Measurements from ENCODE around the gene MLLT6. TPM values are rescaled to one million over a fixed set of nuclear protein-coding genes. Genes with fewer than 3 reads are reported as not detected.
"Not testable (repeated sequence)": the region's sequence is repeated elsewhere in the genome, so short reads cannot be mapped to it uniquely, and the experiment has no call there.

The MLLT6 gene
- total RNA-seq, 2 experiments from 2014 or later = 81.7 to 174 TPM

DNA sequence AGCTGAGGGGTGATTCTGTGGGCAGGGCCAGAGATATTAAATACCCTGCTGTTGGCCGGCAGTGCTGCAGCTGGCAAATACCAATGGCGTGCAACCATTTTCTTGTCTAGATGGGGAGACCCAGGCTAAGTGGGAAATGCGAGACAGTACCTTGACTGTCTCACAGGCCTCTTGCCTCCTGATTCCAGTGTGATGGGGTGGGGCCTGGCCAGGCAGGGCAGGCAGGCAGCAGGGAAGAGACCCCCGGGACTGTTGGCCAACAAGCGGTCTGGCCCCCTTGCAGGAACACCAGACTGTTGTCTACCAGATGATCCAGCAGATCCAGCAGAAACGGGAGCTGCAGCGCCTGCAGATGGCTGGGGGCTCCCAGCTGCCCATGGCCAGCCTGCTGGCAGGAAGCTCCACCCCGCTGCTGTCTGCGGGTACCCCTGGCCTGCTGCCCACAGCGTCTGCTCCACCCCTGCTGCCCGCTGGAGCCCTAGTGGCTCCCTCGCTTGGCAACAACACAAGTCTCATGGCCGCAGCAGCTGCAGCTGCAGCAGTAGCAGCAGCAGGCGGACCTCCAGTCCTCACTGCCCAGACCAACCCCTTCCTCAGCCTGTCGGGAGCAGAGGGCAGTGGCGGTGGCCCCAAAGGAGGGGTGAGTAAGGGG is 19.4 kb downstream of the MLLT6 start:
- H3K79me2 ChIP-seq (ENCODE audit: insufficient read depth, low read depth, low read length) = no peaks in the 10 kb centered on the region
- intact Hi-C loops (cut with micrococcal nuclease; ENCODE audit: unreplicated experiment) = no loop called here
- no peak overlapping the region for H3K4me2 ChIP-seq (ENCODE audit: low read length)
- H2AFZ ChIP-seq (ENCODE audit: low read length) = no peak overlapping the region
- DNase-seq (ENCODE audit: low spot score) = no peak
- H3K9me2 ChIP-seq (ENCODE audit: insufficient read depth, low read length) = no peaks in the 10 kb centered on the region
- H3K9me3 ChIP-seq (ENCODE audit: low read length) = no peaks in the 10 kb centered on the region
- TF ChIP-seq, protein P1, sequence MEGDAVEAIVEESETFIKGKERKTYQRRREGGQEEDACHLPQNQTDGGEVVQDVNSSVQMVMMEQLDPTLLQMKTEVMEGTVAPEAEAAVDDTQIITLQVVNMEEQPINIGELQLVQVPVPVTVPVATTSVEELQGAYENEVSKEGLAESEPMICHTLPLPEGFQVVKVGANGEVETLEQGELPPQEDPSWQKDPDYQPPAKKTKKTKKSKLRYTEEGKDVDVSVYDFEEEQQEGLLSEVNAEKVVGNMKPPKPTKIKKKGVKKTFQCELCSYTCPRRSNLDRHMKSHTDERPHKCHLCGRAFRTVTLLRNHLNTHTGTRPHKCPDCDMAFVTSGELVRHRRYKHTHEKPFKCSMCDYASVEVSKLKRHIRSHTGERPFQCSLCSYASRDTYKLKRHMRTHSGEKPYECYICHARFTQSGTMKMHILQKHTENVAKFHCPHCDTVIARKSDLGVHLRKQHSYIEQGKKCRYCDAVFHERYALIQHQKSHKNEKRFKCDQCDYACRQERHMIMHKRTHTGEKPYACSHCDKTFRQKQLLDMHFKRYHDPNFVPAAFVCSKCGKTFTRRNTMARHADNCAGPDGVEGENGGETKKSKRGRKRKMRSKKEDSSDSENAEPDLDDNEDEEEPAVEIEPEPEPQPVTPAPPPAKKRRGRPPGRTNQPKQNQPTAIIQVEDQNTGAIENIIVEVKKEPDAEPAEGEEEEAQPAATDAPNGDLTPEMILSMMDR (conservative IDR thresholded peaks at IDR 0.05; ENCODE audit: low read length) = no peak
- TF ChIP-seq EZH2phosphoT487 (IDR thresholded peaks at IDR 0.05; ENCODE audit: borderline replicate concordance, low read depth, low read length) = no peak
- H3K4me1 ChIP-seq (ENCODE audit: insufficient read depth, low read length, poor library complexity, severe bottlenecking) = peaks cover 39% of the 10 kb centered on the region
- H4K20me1 ChIP-seq (ENCODE audit: insufficient read depth, low read length) = peaks cover 11% of the 10 kb centered on the region; the same call in 1 of the 2 replicates
- peaks cover 58% of the 10 kb centered on the region for H3K36me3 ChIP-seq (ENCODE audit: insufficient read depth, low read length)
- no TSS peak for BruUV-seq (replicated peaks)
- no peak overlapping the region for H3K4me3 ChIP-seq (ENCODE audit: low read depth, low read length, poor library complexity, severe bottlenecking)
- CTCF ChIA-PET (ENCODE audit: unreplicated experiment) = no interaction called here
- H3K27ac ChIP-seq (ENCODE audit: low read depth, low read length, poor library complexity, severe bottlenecking) = no peak overlapping the region
- POLR2A ChIA-PET = no interaction called here

DNA sequence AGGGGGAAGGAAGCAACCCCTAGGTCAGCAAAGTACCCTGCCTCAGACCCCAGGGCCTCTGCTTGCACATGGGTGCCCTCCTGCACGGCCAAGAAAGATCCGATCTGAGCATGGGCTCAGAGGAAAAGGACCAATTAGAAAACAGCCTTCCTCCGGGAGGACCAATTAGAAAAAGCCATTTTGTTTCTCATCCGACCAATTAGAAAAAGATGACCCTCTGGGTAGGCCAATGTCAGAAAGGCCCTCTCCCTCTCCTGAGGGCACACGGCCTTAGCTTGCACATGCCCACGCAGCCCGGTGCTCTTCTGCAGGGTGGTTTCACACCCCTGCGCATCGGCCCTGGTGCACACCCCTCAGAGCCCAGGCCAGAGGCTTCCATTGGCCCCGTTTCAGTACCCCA is 20.0 kb downstream of the MLLT6 start:
- BruUV-seq (replicated peaks) = no TSS peak
- no peaks in the 10 kb centered on the region for H3K9me3 ChIP-seq (ENCODE audit: low read length)
- H3K4me3 ChIP-seq (ENCODE audit: low read depth, low read length, poor library complexity, severe bottlenecking) = no peak overlapping the region
- H3K4me2 ChIP-seq (ENCODE audit: low read length) = no peak overlapping the region
- CTCF ChIA-PET (ENCODE audit: unreplicated experiment) = no interaction called here
- no peaks in the 10 kb centered on the region for H3K9me2 ChIP-seq (ENCODE audit: insufficient read depth, low read length)
- H3K36me3 ChIP-seq (ENCODE audit: insufficient read depth, low read length) = peaks cover 53% of the 10 kb centered on the region
- H2AFZ ChIP-seq (ENCODE audit: low read length) = no peak overlapping the region
- TF ChIP-seq, protein P1 (conservative IDR thresholded peaks at IDR 0.05; ENCODE audit: low read length) = no peak
- TF ChIP-seq EZH2phosphoT487 (IDR thresholded peaks at IDR 0.05; ENCODE audit: borderline replicate concordance, low read depth, low read length) = no peak
- no peaks in the 10 kb centered on the region for H3K79me2 ChIP-seq (ENCODE audit: insufficient read depth, low read depth, low read length)
- POLR2A ChIA-PET = interaction anchor here (0.5 kb wide), 1 partner anchor 138 kb away, joined by 3 read pairs; no protein-coding TSS in a partner anchor
- peaks cover 43% of the 10 kb centered on the region for H3K4me1 ChIP-seq (ENCODE audit: insufficient read depth, low read length, poor library complexity, severe bottlenecking)
- H3K27ac ChIP-seq (ENCODE audit: low read depth, low read length, poor library complexity, severe bottlenecking) = no peak overlapping the region
- intact Hi-C loops (cut with micrococcal nuclease; ENCODE audit: unreplicated experiment) = no loop called here
- H4K20me1 ChIP-seq (ENCODE audit: insufficient read depth, low read length) = peaks cover 12% of the 10 kb centered on the region; the same call in 1 of the 2 replicates
- DNase-seq (ENCODE audit: low spot score) = no peak

DNA sequence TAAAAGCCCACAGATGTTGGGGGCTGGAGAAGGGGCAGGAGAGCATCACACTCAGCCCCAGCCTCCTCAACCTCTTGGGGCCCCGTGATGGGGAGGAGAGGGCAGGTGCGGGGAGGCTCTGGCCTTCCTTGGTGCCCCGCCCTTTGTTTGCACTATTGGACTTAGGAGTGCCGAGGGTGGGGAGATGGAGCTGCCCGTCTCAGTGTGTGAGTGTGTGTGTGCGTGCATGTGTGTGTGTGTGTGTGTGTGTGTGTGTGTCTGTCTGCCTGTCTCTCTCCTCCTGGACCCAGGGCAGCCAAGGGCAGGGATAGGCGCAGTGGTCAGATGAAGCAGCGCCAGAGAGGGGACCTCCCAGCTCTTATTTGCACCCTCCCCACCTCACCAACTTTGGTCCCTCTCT is 21.1 kb downstream of the MLLT6 start:
- H3K4me2 ChIP-seq (ENCODE audit: low read length); H3K27ac ChIP-seq (ENCODE audit: low read depth, low read length, poor library complexity, severe bottlenecking); CTCF ChIA-PET (ENCODE audit: unreplicated experiment); H2AFZ ChIP-seq (ENCODE audit: low read length); H3K79me2 ChIP-seq (ENCODE audit: insufficient read depth, low read depth, low read length); DNase-seq (ENCODE audit: low spot score); H3K9me3 ChIP-seq (ENCODE audit: low read length); intact Hi-C loops (cut with micrococcal nuclease; ENCODE audit: unreplicated experiment); H3K9me2 ChIP-seq (ENCODE audit: insufficient read depth, low read length); BruUV-seq (replicated peaks); H3K4me3 ChIP-seq (ENCODE audit: low read depth, low read length, poor library complexity, severe bottlenecking); POLR2A ChIA-PET: not testable (repeated sequence)
- peaks cover 50% of the 10 kb centered on the region for H3K4me1 ChIP-seq (ENCODE audit: insufficient read depth, low read length, poor library complexity, severe bottlenecking)
- peaks cover 42% of the 10 kb centered on the region for H3K36me3 ChIP-seq (ENCODE audit: insufficient read depth, low read length)
- H4K20me1 ChIP-seq (ENCODE audit: insufficient read depth, low read length) = peaks cover 12% of the 10 kb centered on the region; the same call in 1 of the 2 replicates

Measured in OCI-LY7 (cell line).